ENCODE results near the gene NBAS.

GRCh38 chr2:15602393-15602792 lies 41.3 kb upstream of the NBAS start:
- TF ChIP-seq POLR2A (IDR thresholded peaks at IDR 0.05; ENCODE audit: low read depth, low read length) (no peak), CTCF (IDR thresholded peaks at IDR 0.05; ENCODE audit: extremely low read depth in 1 of 2, insufficient read depth in 1 of 2, low read depth in 1 of 2, low read length in 2 of 2) (no peak), POLR2AphosphoS5 (IDR thresholded peaks at IDR 0.05; ENCODE audit: insufficient read depth, low read depth, low read length) (no peak)

Data from endothelial cell of umbilical vein (primary cell).